Muscle of leg (tissue), 11 donors: ENCODE results near the gene WWOX. TPM values are rescaled to one million over a fixed set of nuclear protein-coding genes. Genes with fewer than 3 reads are reported as not detected.

Experiments used
- DNase-seq: peaks from one replicate; pipeline ENCODE4 v3.0.0; 2013
- H3K27ac ChIP-seq: one replicate; pipeline ENCODE4 v1.5.1; 2013; ENCODE audit warnings: mild to moderate bottlenecking, low read length, control low read depth
- H3K27me3 ChIP-seq: one replicate; pipeline ENCODE4 v1.6.1; 2013; ENCODE audit warnings: low read length; ENCODE audit not compliant: control insufficient read depth, insufficient read depth
- H3K36me3 ChIP-seq: one replicate; pipeline ENCODE4 v1.6.1; 2013; ENCODE audit warnings: low read length; ENCODE audit not compliant: control insufficient read depth, insufficient read depth
- H3K4me1 ChIP-seq: one replicate; pipeline ENCODE4 v1.6.1; 2013; ENCODE audit warnings: low read length; ENCODE audit not compliant: control insufficient read depth, insufficient read depth
- H3K4me3 ChIP-seq: one replicate; pipeline ENCODE4 v1.5.1; 2013; ENCODE audit warnings: low read length, control low read depth
- H3K9me3 ChIP-seq: replicated peaks from 2 replicates; pipeline ENCODE4 v1.6.1; 2013; ENCODE audit warnings: low read depth, low read length; ENCODE audit not compliant: control insufficient read depth
- WGBS: methylation state at CpG from one replicate; pipeline ENCODE4 v1.1.5; 2013; ENCODE audit warnings: missing lambda C conversion rate; ENCODE audit not compliant: insufficient coverage; 5-methylcytosine and 5-hydroxymethylcytosine counted together
- polyA plus RNA-seq, 8 donors: library from polyadenylated mRNA; unstranded; fragments of 120-200 nt; gene quantifications; one replicate each; pipeline versions ENCODE4 v1.2.1 to v1.2.3, GENCODE V29; 2013; ENCODE audit warnings: inconsistent platforms in 1 of 8, low replicate concordance in 1 of 8; ENCODE audit not compliant: insufficient read length in 8 of 8, insufficient read depth in 1 of 8
- total RNA-seq: library from RNA; stranded (reverse); fragments of 120-200 nt; gene quantifications from one replicate; pipeline ENCODE4 v1.2.4, GENCODE V29; 2013

WWOX gene
- total and polyA plus RNA-seq, 9 donors = 8.1 to 15.8 (median 12.2) TPM

DNA sequence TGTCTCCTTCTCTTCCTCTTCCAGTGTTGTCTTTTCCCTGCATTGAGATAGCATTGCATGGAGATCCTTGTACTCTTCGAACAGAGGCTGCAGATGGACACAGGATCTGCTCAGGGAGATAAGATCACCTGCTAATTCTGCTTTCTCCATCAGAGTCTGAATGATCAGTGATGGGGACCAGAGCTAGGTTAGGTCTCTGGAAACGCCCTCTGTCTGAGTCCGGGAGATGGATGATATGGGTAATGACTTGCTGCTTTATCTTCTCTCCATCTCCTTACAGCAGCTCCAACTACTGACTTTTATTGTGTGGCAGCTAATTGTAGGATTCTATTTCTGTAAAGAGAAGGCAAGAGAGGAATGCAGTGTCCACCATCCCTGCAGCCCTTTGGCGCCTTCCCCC lies 435.6 kb downstream of the WWOX start:
- Histone ChIP-seq H3K36me3 (no peaks in the 10 kb centered on the region), H3K4me1 (no peaks in the 10 kb centered on the region), H3K27ac (no peak overlapping the region), H3K9me3 (no peaks in the 10 kb centered on the region), H3K4me3 (no peak overlapping the region), H3K27me3 (no peaks in the 10 kb centered on the region)
- no CpG with 5 or more reads among the region's 4 CpGs for WGBS
- no peak for DNase-seq

DNA sequence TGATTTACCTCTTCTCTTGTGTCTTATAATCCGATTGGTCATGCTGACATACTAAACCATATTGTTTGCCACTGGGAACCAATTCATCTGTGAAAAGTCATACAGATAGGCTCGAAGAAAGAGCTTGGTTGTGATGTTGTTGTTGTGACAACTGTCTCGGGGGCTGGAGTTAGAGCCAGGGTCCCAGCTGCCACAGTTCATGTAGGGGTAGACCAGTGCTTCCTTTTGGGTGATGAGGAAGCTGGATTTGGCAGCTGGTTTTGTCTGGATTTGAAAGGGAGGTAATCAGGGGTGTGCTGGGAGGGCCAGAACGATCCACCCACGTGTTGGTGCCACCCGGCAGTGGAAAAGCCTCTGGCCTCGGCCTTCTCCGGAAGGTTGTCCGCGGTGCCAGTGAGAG lies 438.1 kb downstream of the WWOX start:
- H3K36me3 ChIP-seq = no peaks in the 10 kb centered on the region
- H3K9me3 ChIP-seq = no peaks in the 10 kb centered on the region
- 93% methylated on average over 7 of the region's 10 CpGs for WGBS
- no peak overlapping the region for H3K27ac ChIP-seq
- no peak for DNase-seq
- no peak overlapping the region for H3K4me3 ChIP-seq
- H3K27me3 ChIP-seq = no peaks in the 10 kb centered on the region
- no peaks in the 10 kb centered on the region for H3K4me1 ChIP-seq

DNA sequence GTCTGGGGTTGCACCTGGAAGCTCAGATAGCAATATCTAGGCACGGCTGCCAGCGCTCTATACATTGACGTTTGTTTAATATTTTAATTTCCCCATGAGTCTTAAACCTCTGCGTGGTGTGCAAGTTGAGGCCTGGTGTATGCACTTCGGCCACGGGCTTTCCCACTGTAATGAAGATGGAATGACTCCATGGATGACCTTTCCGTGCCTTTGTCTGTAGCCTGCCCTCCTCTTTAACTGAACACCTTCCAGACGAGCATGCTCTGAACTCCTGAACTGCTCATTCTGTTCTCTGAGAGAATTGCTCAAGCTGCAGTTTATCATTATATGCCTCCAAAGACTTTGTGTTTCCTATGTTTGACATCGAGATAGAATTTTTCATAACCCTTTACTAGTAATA lies 438.8 kb downstream of the WWOX start:
- 21% methylated on average over 2 of the region's 9 CpGs for WGBS
- no peaks in the 10 kb centered on the region for H3K9me3 ChIP-seq

DNA sequence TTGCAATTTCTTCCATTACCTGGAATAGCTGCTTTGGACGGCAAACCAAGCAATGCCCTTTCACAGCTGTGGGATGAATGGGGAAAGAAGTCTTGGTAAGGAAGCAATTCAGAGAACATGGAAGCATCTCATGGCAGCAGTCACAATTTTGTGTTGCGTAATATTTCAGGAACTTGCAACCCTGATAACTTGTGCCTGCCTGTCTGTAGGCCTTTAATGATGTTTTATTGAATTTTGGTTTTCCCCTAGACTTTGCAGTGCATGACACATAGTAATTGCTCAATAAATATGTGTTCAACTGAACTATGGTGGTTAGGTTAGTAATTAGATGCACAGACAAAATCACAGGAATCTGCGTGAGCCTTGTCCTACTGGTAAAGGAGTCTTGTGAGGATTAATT lies 439.5 kb downstream of the WWOX start:
- no peak overlapping the region for H3K27ac ChIP-seq
- H3K27me3 ChIP-seq = no peaks in the 10 kb centered on the region
- H3K4me1 ChIP-seq = peaks cover 8% of the 10 kb centered on the region
- no peaks in the 10 kb centered on the region for H3K9me3 ChIP-seq
- H3K36me3 ChIP-seq = no peaks in the 10 kb centered on the region
- no peak overlapping the region for H3K4me3 ChIP-seq
- no peak for DNase-seq
- 84% methylated on average over 3 of the region's 3 CpGs for WGBS

More for the DNA sequence above, 438.8 kb downstream of the WWOX start:
- Histone ChIP-seq H3K4me1 (peaks cover 7% of the 10 kb centered on the region), H3K4me3 (no peak overlapping the region), H3K27ac (no peak overlapping the region), H3K36me3 (no peaks in the 10 kb centered on the region), H3K27me3 (no peaks in the 10 kb centered on the region)
- DNase-seq = no peak

DNA sequence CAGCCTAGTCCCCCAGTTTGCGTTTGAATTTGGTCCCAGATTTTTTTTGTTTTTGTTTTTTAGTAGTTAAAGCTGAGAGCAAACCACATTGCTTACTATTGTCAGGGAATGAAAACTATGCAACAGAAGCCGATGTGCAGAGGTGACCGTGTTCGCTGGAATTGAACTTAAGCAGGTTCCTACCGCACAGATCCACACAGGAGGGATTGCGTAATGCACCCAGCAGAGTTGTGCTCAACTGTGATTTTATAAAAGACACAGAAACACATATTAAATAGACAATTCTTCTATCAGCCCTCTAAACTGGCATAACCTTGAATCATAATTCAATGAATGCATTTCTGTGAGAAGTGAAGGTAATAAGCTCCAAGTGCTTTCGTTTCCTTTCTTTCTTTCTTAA lies 443.0 kb downstream of the WWOX start:
- no peaks in the 10 kb centered on the region for H3K9me3 ChIP-seq
- no peaks in the 10 kb centered on the region for H3K36me3 ChIP-seq
- H3K27me3 ChIP-seq = no peaks in the 10 kb centered on the region
- no CpG with 5 or more reads among the region's 7 CpGs for WGBS
- no peak for DNase-seq
- no peak overlapping the region for H3K4me3 ChIP-seq
- H3K4me1 ChIP-seq = peaks cover 8% of the 10 kb centered on the region
- no peak overlapping the region for H3K27ac ChIP-seq

GRCh38 chr16:78543023-78543422 lies 443.6 kb downstream of the WWOX start:
- Histone ChIP-seq H3K36me3 (no peaks in the 10 kb centered on the region), H3K9me3 (no peaks in the 10 kb centered on the region), H3K27me3 (no peaks in the 10 kb centered on the region), H3K4me1 (peaks cover 8% of the 10 kb centered on the region), H3K27ac (no peak overlapping the region), H3K4me3 (no peak overlapping the region)
- WGBS = 39% methylated on average over 3 of the region's 7 CpGs
- DNase-seq = peak; percentile 65

- Histone ChIP-seq H3K4me3 (no peak overlapping the region), H3K27ac (no peak overlapping the region), H3K36me3 (no peaks in the 10 kb centered on the region), H3K4me1 (peaks cover 5% of the 10 kb centered on the region), H3K27me3 (peaks cover 4% of the 10 kb centered on the region), H3K9me3 (no peaks in the 10 kb centered on the region)
- no CpG with 5 or more reads among the region's 6 CpGs for WGBS
- DNase-seq = no peak
Observed at GRCh38 chr16:78549366-78549765, 449.9 kb downstream of the WWOX start.

- peaks cover 4% of the 10 kb centered on the region for H3K27me3 ChIP-seq
- WGBS = 13% methylated on average over 8 of the region's 12 CpGs
- no peak overlapping the region for H3K27ac ChIP-seq
- no peak for DNase-seq
- no peaks in the 10 kb centered on the region for H3K9me3 ChIP-seq
- no peaks in the 10 kb centered on the region for H3K36me3 ChIP-seq
- no peak overlapping the region for H3K4me3 ChIP-seq
- H3K4me1 ChIP-seq = peaks cover 5% of the 10 kb centered on the region
Observed at GRCh38 chr16:78551487-78552085, 452.1 kb downstream of the WWOX start.

DNA sequence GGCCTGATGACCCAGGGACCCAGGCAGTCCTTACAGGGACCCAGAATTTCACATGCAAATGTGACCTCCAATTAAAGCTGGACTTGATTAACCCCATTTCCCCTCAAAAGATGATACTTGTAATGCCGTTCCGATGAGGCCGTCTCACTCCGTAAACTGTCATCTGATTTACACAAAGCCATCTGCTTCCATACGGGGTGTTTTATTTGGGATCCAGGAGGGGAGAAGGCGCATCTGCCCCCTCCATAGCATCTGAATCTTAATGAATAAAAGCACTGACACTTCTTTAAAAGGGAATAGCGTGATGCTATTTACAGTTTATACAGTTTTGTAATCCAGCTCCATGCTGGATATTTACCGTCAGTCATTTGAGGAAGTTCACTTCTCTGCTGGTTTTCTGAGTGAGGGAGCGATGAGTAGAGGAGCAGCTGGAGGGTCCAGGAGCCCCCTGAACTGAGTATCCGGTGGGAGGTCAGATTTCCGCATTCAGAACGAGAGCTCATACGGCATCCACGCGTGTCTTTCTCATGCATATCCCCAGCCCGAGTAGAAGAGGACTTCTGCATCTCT lies 452.7 kb downstream of the WWOX start:
- Histone ChIP-seq H3K4me3 (no peak overlapping the region), H3K36me3 (no peaks in the 10 kb centered on the region), H3K9me3 (no peaks in the 10 kb centered on the region), H3K4me1 (peaks cover 5% of the 10 kb centered on the region), H3K27me3 (peaks cover 4% of the 10 kb centered on the region), H3K27ac (no peak overlapping the region)
- DNase-seq = no peak
- 72% methylated on average over 9 of the region's 16 CpGs for WGBS

- peaks cover 4% of the 10 kb centered on the region for H3K27me3 ChIP-seq
- H3K36me3 ChIP-seq = no peaks in the 10 kb centered on the region
- peaks cover 5% of the 10 kb centered on the region for H3K4me1 ChIP-seq
- WGBS = no CpG with 5 or more reads among the region's 1 CpG
- H3K27ac ChIP-seq = no peak overlapping the region
- H3K9me3 ChIP-seq = no peaks in the 10 kb centered on the region
- no peak for DNase-seq
- no peak overlapping the region for H3K4me3 ChIP-seq
Observed at GRCh38 chr16:78552716-78553115, 453.3 kb downstream of the WWOX start.
